ENCODE results near the gene MAD1L1. TPM values are rescaled to one million over a fixed set of nuclear protein-coding genes. Genes with fewer than 3 reads are reported as not detected.

Gene MAD1L1
- total and polyA plus RNA-seq, 2 of the 8 experiments (the other 6 are each of a cell fraction or from before 2014, with no cell fraction given): 40.4 to 44.6 TPM

GRCh38 chr7:2032030-2032875 is 200.5 kb downstream of the MAD1L1 start (continued):
- TF ChIP-seq HDAC2 (IDR thresholded peaks at IDR 0.05; ENCODE audit: borderline replicate concordance in 1 of 2, low read depth in 2 of 2, low read length in 2 of 2) (no peak), SIN3A (conservative IDR thresholded peaks at IDR 0.05 in 1 of 2, IDR thresholded peaks at IDR 0.05 in 1 of 2; ENCODE audit: low read depth in 1 of 2, low read length in 2 of 2) (no peak), SIRT6 (IDR thresholded peaks at IDR 0.05; ENCODE audit: low read length) (no peak), BCL11A (IDR thresholded peaks at IDR 0.05; ENCODE audit: low read depth in 2 of 2, low read length in 2 of 2) (no peak)
